Measurements from ENCODE around the gene HLA-DPB1.
"Not testable (repeated sequence)": the region's sequence is repeated elsewhere in the genome, so short reads cannot be mapped to it uniquely, and the experiment has no call there.

HLA-DPB1 gene

DNA sequence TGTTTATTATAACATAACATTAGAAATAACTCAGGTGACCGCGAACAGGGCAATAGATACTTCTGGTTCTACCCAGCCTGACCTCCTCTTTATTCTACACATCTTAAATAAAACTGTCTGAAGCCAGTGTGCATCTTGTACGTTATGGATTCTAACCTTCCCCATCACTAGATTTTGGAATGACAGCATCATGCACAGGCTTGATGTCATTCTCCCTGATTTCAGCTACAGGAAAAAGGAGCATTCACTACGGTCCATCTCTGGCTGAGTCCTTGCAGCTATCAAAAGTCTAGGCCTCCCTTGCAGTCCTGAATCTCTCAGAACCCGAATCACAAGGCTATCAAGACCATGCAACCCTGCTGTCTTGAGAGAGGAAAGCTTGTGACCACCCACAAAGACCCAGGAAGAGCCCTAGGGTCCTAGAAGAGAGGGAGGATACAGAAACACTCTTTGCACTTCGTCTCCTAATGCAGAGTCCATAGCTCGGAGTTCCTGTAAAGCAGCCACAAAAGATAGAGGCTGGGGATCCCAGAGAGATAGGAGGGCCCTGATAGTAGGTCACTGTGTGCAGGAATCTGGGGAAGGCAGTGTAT is 3.2 kb upstream of the HLA-DPB1 start:
- DNase-seq: no peak

DNA sequence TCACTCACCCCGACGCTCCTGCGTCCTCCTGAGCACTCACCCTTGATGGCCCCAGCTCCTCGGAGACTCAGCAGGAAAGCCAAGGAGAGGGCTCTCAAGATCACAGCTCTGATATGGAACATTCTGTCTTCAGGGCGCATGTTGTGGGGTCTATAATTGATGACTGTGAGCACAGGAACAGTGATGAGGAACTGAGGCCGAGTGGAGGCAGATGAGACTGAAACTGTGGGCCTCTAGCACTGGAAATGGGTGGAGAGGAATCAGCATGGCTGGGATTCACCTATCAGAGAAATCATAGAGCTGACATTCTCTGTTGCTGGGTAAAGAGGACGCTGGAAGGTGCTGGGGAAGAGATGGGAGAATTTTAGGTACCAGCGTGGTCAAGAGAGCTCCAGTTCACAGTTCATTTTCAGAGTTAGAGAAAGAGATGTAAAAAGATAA is 2.3 kb upstream of the HLA-DPB1 start, which contains the start of gene HLA-DPA1:
Gene HLA-DPA1, minus strand, starts transcription at position 219 of the 441 bp plus-strand sequence.
- no peak for DNase-seq

DNA sequence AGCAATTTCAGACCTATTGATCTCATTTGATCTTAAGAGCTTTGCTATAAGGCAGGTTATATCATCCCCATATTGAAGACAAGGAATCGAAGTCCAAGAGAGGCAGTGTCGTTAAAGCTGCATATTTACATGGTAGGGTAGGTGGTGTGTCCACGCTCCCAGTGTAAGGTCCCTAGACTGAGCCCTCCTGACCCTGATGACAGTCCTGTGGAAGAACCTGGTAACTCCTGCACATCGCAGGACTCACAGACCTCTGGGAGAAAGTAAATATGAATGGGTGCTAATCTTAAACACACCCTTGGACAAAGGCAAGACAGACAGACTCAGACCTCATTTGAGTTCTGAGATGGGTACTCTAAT is 602 bp upstream of the HLA-DPB1 start:
- no peak for DNase-seq

GRCh38 chr6:33076406-33076934 is 680 bp downstream of the HLA-DPB1 start:
- no peak for DNase-seq

- no peak for DNase-seq
Observed at GRCh38 chr6:33077908-33078307, 2.1 kb downstream of the HLA-DPB1 start.

DNA sequence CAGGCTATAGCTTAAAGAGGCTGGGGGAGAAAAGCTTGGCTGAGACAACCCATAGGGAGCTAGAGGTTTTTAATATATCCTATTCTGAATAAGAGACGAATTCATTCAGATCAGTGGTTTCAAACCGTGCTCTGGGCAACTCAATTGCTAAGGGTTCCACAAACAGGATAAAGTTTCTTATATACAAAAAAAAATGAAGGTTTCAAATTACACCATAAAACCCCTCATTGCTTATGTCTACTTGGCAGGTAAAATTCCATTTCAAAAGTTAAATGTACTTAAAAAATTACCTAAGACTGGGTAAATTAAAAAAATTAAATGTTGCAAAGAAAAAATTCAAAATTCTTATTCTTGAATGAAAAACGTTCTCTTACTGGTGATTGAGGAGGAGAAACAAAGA is 2.7 kb downstream of the HLA-DPB1 start:
- DNase-seq: no peak

DNA sequence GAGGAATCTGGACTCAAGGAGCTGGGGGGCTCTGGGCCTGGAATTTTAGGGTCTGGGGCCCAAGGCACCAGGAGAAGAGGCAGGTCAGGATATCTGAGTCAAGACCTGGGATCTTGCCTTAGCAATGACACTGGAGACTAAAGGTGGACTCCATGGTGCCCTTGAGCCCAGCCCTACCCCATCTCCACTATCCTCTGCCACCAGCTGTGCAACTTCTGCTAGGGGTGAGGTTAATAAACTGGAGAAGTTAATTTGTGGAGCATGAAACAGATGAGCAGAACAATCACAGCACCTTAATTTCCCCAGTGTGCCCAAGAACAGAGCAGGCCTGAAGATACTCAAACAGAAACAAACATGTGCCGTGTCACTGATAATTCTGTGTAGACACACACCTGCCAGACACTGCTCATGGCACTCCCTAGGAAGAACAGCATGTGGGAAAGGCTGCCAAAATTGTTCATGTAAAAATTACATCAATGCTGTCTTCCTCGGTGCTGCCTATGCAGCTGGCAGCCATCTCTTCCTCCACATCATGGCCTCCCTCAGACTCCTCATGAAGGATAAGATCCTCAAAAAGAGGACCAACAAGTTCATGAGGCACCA is 3.2 kb downstream of the HLA-DPB1 start:
- no peak for DNase-seq

GRCh38 chr6:33079580-33079979 is 3.8 kb downstream of the HLA-DPB1 start:
- no peak for DNase-seq

GRCh38 chr6:33080127-33081089 is 4.6 kb downstream of the HLA-DPB1 start:
- DNase-seq: no peak

- no peak for DNase-seq
Observed at GRCh38 chr6:33081098-33081824, 5.5 kb downstream of the HLA-DPB1 start.

GRCh38 chr6:33082702-33083101 is 6.9 kb downstream of the HLA-DPB1 start:
- no peak for DNase-seq

GRCh38 chr6:33085627-33086026 is 9.8 kb downstream of the HLA-DPB1 start:
- DNase-seq: no peak

- DNase-seq: no peak
Observed at GRCh38 chr6:33088258-33088930, 12.6 kb downstream of the HLA-DPB1 start.

GRCh38 chr6:33088931-33089620 is 13.3 kb downstream of the HLA-DPB1 start:
- no peak for DNase-seq

- DNase-seq: no peak
Observed at GRCh38 chr6:33091957-33092356, 16.2 kb downstream of the HLA-DPB1 start.

- DNase-seq: no peak
Observed at GRCh38 chr6:33092385-33092784, 16.6 kb downstream of the HLA-DPB1 start.

DNA sequence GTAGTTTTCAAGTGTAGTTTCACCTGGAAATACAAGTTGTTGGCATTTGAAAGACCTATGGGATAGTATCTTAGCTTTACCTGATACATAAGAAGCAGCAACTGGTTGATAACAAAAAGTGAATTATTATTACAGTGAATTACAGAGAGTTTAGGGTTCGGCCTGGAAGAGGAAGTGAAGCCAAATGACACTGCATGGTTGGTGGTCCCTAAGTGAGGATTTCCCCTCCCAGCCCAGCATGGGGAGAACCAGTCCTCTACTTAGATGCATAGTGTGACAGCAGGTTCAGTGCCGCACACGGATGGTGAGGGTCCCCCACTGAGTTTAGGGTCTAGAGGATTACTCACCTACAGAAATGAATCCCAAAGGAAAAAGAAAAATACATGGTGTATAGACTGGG is 18.1 kb downstream of the HLA-DPB1 start:
- no peak for DNase-seq

DNA sequence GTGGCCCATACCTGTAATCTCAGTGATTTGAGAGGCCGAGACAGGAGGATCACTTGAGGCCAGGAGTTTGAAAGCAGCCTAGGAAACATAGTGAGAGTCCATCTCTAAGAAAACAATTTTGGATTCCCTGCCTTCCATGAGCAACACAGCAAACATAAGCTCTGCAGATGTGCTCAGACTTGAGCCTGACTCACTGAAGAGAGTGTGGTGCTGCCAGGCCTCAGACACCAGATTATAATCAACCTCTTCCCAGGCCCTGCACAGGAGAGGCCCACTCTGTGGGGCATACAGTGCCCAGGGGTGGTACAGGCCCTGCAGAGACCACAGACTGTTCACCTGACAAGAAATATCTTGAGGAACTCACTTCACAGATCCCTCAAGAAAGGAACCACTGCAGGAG is 19.9 kb downstream of the HLA-DPB1 start:
- no peak for DNase-seq

- DNase-seq: not testable (repeated sequence)
Observed at GRCh38 chr6:33101121-33101737, 25.4 kb downstream of the HLA-DPB1 start.

GRCh38 chr6:33103776-33104175 is 28.0 kb downstream of the HLA-DPB1 start:
- DNase-seq: no peak

DNA sequence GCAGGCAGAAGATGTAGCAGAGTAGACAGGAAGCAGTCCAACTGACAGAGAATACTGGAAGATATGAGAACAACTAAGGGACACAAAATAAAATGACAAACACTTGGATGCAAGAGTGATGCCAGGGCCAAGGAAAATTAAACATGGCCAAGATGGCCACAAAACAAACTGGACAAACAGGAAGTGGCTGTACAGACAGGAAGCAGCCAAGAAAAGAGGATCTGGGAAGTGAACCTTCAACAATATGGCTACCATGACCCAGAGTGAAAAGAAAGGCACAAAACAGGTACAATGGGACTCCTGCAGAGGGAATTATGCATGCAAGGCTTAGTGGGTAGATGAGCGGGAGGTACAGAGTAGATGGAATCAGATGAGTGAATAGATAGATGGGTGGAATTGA is 29.1 kb downstream of the HLA-DPB1 start:
- no peak for DNase-seq

Data from NCI-H1694 treated with DMSO at 0.1 percent for 48 hours (cell line).